Embryonic facial prominence (tissue), 1 donor: ENCODE measurements around the gene SPATA12.
A peak's percentile ranks its signal among the peaks of the same experiment; 100 is the strongest.
"Not testable (repeated sequence)": the region's sequence is repeated elsewhere in the genome, so short reads cannot be mapped to it uniquely, and the experiment has no call there.

Experiments used
- DNase-seq: peaks from one replicate; pipeline ENCODE4 v3.0.0-alpha.2; 2016; ENCODE audit errors: extremely low spot score

Gene SPATA12

DNA sequence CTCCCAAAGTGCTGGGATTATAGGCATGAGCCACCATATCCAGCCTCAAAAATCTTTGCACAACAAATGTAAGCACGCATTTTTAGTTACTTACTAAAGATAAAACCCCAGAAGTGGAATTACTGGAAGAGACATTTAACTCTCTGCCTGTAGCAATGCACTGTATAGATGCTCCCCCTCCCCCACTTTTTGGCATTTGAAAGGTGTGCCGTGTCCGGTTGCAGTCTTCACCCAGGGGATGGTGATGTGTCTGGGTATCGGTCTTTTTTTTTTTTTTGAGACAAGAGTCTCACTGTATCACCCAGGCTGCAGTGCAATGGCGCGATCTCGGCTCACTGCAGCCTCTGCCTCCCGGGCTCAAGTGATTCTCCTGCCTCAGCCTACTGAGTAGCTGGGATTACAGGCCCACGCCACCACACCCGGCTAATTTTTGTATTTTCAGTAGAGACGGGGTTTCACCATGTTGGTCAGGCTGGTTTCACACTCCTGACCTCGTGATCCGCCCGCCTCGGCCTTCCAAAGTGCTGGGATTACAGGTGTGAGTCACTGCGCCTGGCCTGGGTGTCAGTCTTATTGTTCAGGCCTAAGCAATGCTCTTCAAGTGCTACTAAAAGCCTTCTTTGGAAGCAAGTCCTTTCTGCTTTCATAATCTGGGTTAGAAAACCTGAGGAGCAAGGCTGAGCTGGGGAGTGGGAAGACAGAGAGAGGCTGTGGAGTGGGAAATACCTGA lies 23.0 kb downstream of the SPATA12 start:
- not testable (repeated sequence) for DNase-seq

DNA sequence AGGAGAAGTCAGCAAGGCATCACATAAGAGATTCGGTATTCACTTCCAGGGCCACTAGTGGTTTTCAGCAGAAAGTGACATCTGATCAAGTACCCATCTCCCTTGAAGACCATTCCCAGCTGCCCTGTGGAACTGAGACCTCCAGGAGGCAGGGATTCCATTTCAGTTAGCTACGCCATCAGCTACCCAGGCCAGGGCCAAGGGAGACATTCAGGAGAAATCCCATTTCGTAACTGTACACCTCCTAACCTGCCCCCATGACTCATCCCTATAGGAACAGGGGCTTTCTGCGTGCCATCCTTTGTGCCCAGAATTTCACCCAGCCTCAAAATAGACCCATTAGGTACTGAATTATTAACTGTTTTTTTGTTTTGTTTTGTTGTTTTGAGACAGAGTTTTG lies 24.7 kb downstream of the SPATA12 start:
- DNase-seq = no peak

DNA sequence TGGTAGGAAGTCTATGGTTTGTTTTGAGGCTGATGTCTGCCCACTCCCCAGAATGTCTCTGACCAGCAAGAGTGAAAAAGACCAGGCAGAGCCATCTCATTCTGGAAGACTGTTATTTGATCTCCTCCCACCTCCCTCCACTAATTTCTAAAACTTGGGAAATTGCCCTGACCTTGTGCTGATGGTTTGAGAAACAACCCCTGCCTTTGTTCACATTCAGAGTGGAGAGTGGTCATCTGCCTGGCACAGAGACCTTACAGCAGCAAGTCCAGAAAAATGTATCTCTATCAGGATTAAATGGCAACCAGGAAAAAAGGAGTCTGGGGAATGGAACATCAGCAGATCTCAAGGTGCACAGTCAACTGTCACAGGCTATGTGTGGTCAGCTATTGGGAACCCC lies 25.7 kb downstream of the SPATA12 start:
- DNase-seq = no peak

GRCh38 chr3:57087361-57088092 lies 27.1 kb downstream of the SPATA12 start:
- DNase-seq = no peak

- no peak for DNase-seq
Observed at GRCh38 chr3:57088503-57088902, 28.0 kb downstream of the SPATA12 start.

DNA sequence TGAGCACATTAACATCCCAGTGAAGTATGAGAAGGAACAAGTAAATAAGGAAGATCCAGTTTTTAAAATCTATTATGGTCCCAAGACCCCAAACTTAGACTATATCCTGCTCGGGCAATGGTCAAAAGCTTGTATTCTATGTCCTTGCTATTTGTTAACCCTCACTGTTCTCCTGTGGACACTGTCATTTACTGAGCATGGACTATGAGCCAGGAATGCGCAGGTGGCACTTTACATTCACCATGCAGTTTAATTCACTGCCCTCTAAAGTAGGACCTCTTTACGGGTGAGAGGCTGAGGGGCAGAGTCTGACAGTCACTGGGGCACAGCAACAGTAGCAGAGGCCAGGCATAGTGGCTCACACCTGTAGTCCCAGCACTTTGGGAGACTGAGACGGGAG lies 28.6 kb downstream of the SPATA12 start:
- DNase-seq = no peak

DNA sequence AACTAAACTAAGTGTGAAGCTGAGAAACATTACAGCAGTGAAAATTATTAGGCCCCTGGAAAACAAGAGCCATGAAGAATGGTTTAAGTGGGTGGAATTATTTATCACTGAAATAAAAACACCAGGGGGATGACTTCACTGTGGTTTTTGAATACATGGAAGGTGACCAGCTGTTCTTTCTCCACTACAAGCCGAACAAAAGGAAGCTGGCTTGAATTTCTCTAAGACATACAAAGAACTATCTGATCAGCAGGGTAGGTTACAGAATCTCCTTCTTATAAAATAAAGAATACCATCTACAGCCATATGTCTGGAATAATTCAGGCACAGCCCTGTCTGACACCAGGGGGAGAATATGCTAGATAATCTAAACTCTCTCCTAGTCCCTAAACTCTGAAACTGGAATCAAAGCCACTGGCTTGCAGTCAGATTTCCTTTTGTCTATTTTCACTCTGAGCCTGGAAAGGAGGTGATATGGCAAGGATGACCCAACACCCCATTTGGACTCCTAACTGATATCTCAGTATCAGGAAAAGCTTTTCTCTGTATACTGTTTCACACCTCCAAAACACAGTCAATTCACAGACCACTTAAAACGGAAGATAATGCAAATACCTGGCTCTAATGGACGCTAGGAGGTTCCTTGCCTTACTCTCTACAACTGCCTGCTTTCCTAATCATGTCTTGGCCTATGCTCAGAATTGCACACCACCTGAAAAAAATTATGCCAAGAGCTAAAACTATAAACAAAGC lies 31.2 kb downstream of the SPATA12 start:
- no peak for DNase-seq

- DNase-seq = no peak
Observed at GRCh38 chr3:57093489-57093888, 33.0 kb downstream of the SPATA12 start.

DNA sequence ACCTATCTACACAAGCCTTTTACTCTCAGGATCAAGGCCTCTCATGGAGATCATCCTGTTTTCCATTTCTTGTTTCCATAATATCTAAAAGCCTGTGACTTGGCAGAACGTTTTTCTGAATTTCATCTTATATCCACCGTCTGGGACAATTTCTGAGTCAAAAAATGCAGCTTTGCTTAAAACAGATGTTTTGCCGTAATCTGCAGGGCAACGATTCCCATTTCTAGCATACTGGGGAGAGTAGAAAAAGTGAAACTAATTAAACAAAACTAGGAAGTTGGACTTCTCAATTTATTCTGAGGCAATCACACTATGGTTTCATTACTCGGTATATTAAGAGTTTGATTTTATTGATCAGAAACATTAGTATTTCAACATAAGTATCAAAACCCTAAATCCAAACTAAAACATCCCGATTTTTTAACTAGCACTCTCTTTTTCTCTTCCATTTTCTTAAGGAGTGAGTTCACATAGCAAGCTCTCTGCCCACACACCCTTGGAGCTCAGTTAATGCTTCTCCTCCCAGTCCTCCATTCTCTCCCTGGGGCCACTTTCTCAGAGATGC lies 33.6 kb downstream of the SPATA12 start:
- no peak for DNase-seq

DNA sequence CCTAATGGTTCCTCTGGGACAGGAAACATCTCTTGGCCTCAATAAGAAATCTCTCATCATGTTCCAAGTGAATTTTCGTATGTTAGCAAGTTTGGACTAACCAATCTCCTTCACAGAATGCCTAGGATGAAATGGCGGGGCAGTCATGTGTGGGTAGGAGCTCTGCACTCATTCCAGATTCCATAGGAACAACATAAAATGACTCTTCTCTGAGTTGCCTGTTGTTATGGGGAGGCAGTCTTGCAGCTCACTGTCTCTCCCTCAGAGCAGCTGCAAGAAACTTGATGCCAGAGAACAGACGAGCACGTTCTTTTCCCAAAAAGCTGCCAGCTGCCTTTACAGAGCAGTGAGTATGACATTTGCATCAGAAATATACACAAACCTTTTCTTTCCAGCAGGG lies 34.1 kb downstream of the SPATA12 start:
- DNase-seq = peak; percentile 67

- no peak for DNase-seq
Observed at GRCh38 chr3:57095363-57095762, 34.9 kb downstream of the SPATA12 start.

DNA sequence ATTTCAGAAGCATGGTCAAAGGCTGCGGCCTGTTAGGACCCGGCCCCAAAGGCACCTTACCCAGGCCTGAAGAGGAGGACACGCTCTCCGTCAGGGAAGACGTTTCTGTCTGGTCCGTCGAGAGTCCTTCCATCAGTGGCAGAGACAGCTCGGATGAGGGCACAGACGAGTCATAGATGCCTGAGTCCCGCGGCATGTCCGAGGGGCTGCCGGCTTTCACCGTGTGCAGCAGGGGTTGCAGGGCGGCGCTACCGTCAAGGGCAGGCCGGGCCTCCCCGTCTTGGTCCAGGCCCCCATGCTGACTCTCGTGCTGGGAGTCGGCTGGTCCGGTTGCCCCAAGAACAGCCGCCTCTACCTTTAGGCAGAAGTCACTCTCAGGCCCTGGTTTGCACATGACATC lies 37.1 kb downstream of the SPATA12 start:
- DNase-seq = no peak

DNA sequence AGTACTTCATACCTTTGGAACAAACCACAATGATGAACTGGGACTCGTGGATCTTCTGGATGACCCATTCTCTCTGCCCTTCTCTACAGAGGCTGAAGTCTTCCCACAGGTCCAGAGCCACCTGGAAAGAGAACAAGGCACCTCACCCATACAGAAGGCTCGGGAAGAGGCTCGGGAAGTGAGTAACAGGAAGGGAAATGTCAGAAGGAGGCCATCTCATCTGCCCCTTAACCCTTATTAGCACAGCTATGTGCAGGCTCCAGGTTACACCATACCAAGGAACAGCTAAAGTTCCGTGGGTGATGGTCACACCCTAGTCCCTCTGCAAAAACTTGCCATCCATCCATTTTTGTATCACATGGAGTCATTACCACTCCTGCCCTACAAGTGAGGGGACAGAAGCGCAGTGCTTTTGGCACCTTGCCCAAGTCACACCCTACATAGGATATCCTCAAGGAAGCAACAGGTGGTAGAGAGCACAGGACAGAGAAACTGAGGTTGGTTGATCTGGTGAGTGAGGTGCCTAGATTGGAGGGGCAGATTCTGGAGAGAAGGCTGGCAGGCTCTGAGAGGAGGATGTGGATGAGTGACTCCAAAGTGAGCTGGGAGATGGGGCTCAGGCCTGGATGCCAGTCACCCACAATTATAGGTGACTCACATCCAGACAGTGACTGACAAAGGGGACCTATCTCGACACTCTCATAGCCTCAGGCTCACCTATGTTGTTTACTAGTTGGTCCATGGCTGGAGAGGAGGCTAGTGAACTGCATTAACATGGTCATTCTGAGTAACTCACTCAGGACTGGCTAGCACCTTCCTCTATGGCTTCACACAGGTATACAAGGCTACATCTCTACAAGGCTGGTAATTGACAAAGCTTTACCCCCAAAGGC lies 38.2 kb downstream of the SPATA12 start:
- DNase-seq = no peak

GRCh38 chr3:57100046-57100695 lies 39.7 kb downstream of the SPATA12 start:
- DNase-seq = peak; percentile 53

DNA sequence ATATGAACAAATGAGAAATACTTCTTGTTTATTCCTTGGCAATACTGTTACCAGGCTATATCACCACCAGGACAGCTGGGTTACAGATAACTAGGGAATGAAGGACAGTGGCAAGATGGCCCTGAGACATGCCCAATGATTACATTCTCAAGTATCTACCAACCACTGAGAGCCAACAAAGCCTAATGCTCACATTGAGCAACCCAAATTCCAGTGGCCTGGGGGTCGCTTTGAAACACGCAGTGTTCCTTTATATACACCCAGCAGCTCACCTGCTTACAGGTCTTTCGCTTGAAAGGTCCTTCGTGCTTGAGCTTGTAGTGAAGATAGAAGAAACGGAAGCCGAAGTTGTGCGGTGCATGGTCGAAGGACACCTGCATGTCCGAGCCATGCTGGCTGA lies 45.1 kb downstream of the SPATA12 start:
- DNase-seq = no peak

GRCh38 chr3:57108684-57109083 lies 48.2 kb downstream of the SPATA12 start:
- DNase-seq = no peak

GRCh38 chr3:57109437-57110199 lies 49.2 kb downstream of the SPATA12 start:
- no peak for DNase-seq

- DNase-seq = no peak
Observed at GRCh38 chr3:57110214-57110613, 49.8 kb downstream of the SPATA12 start.

DNA sequence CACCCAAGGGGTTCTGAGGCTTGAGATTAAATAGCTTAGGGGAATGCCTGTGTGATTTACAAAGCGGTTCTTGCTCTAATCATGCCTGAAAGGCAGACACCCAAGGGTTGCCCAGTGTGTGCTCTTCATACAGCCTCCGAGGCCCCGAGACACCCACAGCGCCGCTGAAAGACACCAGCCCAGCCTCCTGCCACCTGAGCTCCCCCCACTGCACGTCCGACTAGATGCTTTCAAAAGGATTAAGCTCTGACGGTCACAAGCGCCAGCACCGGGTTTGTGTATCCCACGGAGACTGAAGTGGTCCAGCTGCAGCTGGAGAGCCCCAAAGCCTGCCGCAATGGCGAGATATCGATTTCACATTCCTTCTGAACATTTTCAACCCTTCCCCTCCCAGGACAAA lies 50.3 kb downstream of the SPATA12 start:
- no peak for DNase-seq

- DNase-seq = no peak
Observed at GRCh38 chr3:57112206-57112605, 51.7 kb downstream of the SPATA12 start.
